Medulla oblongata (tissue), 1 donor: Measurements from ENCODE around the gene NPW.

Source experiments
- DNase-seq: peaks from one replicate; pipeline ENCODE4 v3.0.0-alpha.2; 2015; ENCODE audit errors: extremely low spot score

Gene NPW

GRCh38 chr16:2053897-2054296 lies 34.3 kb downstream of the NPW start:
- no peak for DNase-seq

DNA sequence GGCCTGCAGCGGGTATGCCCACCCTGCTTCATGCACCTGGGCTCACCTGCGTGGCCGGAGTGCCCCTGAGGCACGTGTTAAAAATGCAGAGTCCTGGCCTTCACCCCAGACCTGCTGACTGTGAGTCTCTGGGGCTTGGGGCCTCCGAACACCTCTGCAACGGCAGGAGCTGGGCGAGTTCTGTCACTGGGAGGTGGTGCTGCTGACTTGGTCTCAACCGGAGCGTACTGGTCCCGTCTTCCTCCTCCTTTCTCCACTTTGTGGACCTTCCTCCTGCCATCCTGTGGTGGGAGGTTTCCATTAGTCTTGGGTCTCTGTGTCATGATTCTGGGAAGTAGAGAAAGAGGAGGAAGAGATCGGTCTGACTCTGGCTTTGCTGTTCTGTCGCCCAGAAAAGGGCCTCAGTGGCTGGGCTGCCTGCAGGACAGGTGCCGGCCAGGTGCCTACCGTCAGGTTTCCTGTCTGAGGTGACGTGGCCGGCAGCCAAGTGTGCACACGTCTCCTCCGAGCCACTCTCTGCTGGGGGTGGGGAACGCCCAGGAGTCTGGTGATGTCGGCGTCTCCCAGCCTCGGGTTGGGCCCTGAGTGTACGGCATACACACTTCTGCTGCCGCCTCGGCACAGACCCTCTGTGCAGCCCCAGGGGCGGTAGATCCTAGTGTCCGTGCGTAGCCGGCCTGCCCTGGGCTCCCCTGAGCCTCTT lies 35.1 kb downstream of the NPW start:
- no peak for DNase-seq

GRCh38 chr16:2056077-2056476 lies 36.5 kb downstream of the NPW start:
- DNase-seq, result peak; percentile 17

- DNase-seq, result peak; percentile 73
Measured at GRCh38 chr16:2056681-2057407, 37.3 kb downstream of the NPW start.

DNA sequence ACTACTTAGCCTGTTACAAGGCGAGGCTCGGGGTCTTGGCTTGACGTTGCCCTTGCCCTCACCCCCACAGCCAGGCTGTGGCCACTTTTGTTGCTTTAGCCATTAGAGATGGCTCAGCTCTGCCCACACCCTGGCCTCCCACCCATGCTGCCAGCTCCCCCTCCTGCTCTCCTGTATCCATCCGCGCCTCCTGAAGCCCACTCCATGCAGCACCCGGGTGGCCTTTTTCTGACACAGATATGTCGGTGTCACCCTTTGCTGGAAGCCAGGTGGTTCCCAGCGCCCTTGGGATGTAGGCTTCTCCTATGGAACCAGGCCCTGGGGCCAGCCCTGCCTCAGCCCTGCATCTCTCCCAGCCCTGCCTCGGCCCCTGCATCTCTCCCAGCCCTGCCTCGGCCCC lies 37.9 kb downstream of the NPW start:
- no peak for DNase-seq

DNA sequence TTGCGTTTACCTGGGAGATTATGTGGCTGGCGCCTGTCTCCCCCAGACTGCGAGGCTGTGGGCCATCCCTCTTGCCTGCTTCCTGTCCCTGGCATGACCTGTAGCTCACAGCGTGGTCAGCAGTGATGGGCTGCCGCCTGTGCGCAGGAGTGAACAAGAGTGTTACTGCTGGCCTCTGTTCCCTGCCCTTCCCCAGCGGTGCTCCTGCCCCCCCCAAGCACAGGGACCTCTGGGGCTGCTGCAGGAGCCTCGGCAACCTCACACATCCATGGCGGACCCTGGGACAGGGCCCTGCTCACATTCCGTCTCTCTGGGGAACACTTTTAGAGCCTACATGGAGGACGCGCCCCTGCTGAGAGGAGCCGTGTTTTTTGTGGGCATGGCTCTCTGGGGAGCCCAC lies 38.8 kb downstream of the NPW start:
- DNase-seq, result no peak

GRCh38 chr16:2058872-2059271 lies 39.3 kb downstream of the NPW start:
- no peak for DNase-seq

DNA sequence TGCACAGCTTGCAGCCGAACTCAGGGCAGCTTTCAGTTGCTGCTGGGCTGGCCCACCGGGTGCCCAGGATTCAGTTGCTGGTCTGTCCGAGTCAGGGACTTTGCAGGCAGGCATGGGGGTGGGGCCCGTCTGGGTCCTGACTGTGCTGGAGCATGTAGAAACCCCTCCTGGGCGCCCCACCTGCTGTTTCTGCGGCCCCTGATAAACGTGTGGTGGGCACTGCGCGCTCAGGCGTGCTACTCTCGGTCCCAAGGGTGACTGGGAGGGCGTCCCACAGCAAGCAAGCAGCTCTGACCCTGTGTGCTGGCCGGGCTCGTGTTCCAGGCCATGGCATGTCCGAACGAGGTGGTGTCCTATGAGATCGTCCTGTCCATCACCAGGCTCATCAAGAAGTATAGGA lies 40.8 kb downstream of the NPW start:
- DNase-seq, result no peak

GRCh38 chr16:2061023-2061422 lies 41.4 kb downstream of the NPW start:
- DNase-seq, result no peak

DNA sequence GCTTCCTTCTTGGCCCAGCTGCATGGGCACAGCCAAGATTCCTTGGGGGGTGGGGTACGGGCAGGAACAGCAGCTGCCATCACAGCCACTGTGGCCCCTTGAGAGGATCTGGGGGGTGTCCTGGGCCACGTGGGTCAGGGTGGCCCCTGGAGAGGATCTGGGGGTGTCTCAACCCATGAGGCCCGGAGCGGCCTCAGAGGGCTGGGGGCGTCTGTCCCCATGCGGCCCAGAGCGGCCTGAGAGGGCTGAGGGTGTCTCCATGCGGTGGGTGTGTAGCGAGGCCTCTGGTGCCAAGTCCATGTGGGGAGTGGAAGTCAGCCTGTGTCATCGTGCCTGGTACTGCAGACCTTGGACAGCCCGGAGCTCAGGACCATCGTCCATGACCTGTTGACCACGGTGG lies 41.9 kb downstream of the NPW start:
- no peak for DNase-seq

- no peak for DNase-seq
Measured at GRCh38 chr16:2062801-2063200, 43.2 kb downstream of the NPW start.

- DNase-seq, result no peak
Measured at GRCh38 chr16:2063861-2064260, 44.3 kb downstream of the NPW start.

DNA sequence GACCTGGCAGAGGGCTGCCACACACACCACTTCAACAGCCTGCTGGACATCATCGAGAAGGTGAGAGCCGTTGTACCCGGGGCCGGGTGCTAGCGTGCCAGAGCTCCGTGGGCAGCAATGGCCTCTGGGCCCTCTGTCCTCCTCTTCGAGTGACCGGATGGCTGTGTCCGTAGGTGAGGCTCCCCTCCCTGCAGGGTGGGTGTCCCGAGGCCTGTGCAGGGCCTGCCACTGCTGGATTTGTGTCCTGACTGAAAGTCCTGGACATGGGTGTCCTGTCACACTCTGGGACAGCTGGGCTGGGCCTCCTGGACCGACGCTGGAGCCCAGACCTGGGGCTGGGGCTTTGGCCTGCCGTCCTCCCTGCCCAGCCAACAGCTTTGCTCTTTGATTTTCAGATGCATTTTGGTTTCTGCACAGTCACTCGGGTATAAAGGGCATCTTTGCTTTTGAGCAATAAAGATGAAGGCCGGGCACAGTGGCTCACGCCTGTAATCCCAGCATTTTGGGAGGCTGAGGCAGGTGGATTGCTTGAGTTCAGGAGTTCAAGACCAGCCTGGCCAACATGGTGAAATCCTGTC lies 44.9 kb downstream of the NPW start:
- no peak for DNase-seq

- DNase-seq, result no peak
Measured at GRCh38 chr16:2066139-2066538, 46.6 kb downstream of the NPW start.
